Measurements from ENCODE around the gene GPR158. TPM values are rescaled to one million over a fixed set of nuclear protein-coding genes. Genes with fewer than 3 reads are reported as not detected.

Gene GPR158
- total and polyA plus RNA-seq, 2 donors (not counting 1 experiment from before 2014, with no cell fraction given) = 0.33 TPM; not detected in 1

DNA sequence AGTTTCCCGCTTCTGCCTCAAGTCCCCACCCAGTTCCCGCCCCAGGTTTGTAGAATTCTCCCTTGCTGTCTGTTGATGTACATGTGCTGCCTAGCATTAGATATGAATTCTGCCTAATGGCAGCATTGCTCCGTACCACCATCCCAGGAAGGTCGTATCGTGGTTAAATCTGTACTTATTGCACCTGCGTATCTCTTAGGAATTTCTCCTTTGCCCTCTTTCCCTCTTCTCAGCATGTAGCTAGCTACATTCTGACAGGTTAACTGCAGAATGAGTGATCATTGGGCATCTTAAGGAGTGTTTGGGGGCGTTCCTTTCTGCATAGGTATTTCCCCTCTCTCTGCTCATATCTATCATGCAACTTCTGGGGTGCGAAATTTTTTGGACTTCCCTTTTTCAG, 293.1 kb downstream of the GPR158 start:
- Histone ChIP-seq H3K4me3 (replicated peaks in 1 of 4; ENCODE audit: control extremely low read depth in 1 of 4, insufficient read depth in 1 of 4, low read depth in 3 of 4, low read length in 4 of 4) (no peak overlapping the region), H3K27ac (ENCODE audit: insufficient read depth, low read length) (no peak overlapping the region), H3K4me2 (ENCODE audit: extremely low read depth, insufficient read depth, low read length) (no peak overlapping the region), H3K27me3 (ENCODE audit: control insufficient read depth, insufficient read depth, low read length) (no peaks in the 10 kb centered on the region), H3K36me3 (ENCODE audit: control insufficient read depth, insufficient read depth, low read length) (no peaks in the 10 kb centered on the region), H3K79me2 (ENCODE audit: control insufficient read depth, insufficient read depth, low read length) (no peaks in the 10 kb centered on the region), H2AFZ (ENCODE audit: low read length) (no peak overlapping the region), H3K9me3 (ENCODE audit: control insufficient read depth, insufficient read depth, low read depth, low read length) (no peaks in the 10 kb centered on the region), H3K9ac (ENCODE audit: insufficient read depth, low read length) (no peak overlapping the region), H4K20me1 (ENCODE audit: control insufficient read depth, extremely low read depth, insufficient read depth, low read length) (no peaks in the 10 kb centered on the region), H3K4me1 (ENCODE audit: control insufficient read depth, extremely low read depth, insufficient read depth, low read length) (no peaks in the 10 kb centered on the region)
- TF ChIP-seq, protein P1, sequence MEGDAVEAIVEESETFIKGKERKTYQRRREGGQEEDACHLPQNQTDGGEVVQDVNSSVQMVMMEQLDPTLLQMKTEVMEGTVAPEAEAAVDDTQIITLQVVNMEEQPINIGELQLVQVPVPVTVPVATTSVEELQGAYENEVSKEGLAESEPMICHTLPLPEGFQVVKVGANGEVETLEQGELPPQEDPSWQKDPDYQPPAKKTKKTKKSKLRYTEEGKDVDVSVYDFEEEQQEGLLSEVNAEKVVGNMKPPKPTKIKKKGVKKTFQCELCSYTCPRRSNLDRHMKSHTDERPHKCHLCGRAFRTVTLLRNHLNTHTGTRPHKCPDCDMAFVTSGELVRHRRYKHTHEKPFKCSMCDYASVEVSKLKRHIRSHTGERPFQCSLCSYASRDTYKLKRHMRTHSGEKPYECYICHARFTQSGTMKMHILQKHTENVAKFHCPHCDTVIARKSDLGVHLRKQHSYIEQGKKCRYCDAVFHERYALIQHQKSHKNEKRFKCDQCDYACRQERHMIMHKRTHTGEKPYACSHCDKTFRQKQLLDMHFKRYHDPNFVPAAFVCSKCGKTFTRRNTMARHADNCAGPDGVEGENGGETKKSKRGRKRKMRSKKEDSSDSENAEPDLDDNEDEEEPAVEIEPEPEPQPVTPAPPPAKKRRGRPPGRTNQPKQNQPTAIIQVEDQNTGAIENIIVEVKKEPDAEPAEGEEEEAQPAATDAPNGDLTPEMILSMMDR (conservative IDR thresholded peaks at IDR 0.05 in 1 of 2, IDR thresholded peaks at IDR 0.05 in 1 of 2; ENCODE audit: low read depth in 1 of 2, low read length in 2 of 2) = no peak
- no peak for TF ChIP-seq EZH2 (IDR thresholded peaks at IDR 0.05; ENCODE audit: low read length, missing control alignments)
- no peak for DNase-seq (ENCODE audit: low read depth in 2 of 2)

DNA sequence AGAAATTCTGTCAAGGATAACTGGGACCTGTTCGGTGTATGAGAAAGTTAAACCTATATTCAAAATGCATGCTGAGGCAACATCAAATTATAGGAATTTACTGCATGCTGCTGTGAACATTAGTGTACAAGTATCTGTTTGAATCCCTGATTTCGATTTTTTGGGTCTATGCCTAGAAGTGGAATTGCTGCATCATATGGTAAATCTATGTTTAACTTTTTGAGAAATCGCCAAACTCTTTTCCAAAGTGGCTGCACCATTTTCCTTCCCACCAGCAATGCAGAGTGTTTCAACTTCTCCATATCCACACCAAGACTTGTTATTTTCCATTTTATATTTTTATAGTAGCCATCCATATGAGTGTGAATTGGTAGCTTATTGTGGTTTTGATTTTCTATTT, 306.7 kb downstream of the GPR158 start:
- no peak overlapping the region for H3K9ac ChIP-seq (ENCODE audit: insufficient read depth, low read length)
- H3K9me3 ChIP-seq (ENCODE audit: control insufficient read depth, insufficient read depth, low read depth, low read length) = no peaks in the 10 kb centered on the region
- H3K4me1 ChIP-seq (ENCODE audit: control insufficient read depth, extremely low read depth, insufficient read depth, low read length) = no peaks in the 10 kb centered on the region
- H3K27ac ChIP-seq (ENCODE audit: insufficient read depth, low read length) = no peak overlapping the region
- H2AFZ ChIP-seq (ENCODE audit: low read length) = no peak overlapping the region
- no peaks in the 10 kb centered on the region for H4K20me1 ChIP-seq (ENCODE audit: control insufficient read depth, extremely low read depth, insufficient read depth, low read length)
- H3K27me3 ChIP-seq (ENCODE audit: control insufficient read depth, insufficient read depth, low read length) = no peaks in the 10 kb centered on the region
- H3K79me2 ChIP-seq (ENCODE audit: control insufficient read depth, insufficient read depth, low read length) = no peaks in the 10 kb centered on the region
- DNase-seq (ENCODE audit: low read depth in 2 of 2) = no peak
- H3K4me3 ChIP-seq (replicated peaks in 1 of 4; ENCODE audit: control extremely low read depth in 1 of 4, insufficient read depth in 1 of 4, low read depth in 3 of 4, low read length in 4 of 4) = no peak overlapping the region
- no peaks in the 10 kb centered on the region for H3K36me3 ChIP-seq (ENCODE audit: control insufficient read depth, insufficient read depth, low read length)
- no peak overlapping the region for H3K4me2 ChIP-seq (ENCODE audit: extremely low read depth, insufficient read depth, low read length)
- no peak for TF ChIP-seq EZH2 (IDR thresholded peaks at IDR 0.05; ENCODE audit: low read length, missing control alignments)
- TF ChIP-seq, protein P1 (conservative IDR thresholded peaks at IDR 0.05 in 1 of 2, IDR thresholded peaks at IDR 0.05 in 1 of 2; ENCODE audit: low read depth in 1 of 2, low read length in 2 of 2) = no peak

DNA sequence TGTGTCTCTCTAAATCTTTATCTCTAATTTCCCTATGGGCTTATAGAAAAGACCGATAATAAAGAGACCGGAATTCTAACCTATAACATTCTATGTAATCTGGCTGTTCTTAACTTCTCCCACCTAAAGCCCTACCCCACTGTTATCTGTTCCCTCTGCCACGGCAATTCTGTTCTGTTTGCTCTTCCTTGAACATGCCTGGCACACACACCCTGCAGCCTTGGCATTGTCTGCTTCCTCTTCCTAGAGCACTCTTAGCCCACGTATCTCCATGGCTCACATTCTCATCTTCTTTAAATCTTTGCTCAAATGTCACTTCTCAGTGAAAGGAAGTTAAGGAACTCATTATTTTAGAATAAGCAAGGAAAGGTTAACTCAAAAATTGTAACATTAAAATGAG, 309.2 kb downstream of the GPR158 start:
- H2AFZ ChIP-seq (ENCODE audit: low read length) = no peak overlapping the region
- H3K4me3 ChIP-seq (replicated peaks in 1 of 4; ENCODE audit: control extremely low read depth in 1 of 4, insufficient read depth in 1 of 4, low read depth in 3 of 4, low read length in 4 of 4) = no peak overlapping the region
- H3K9ac ChIP-seq (ENCODE audit: insufficient read depth, low read length) = no peak overlapping the region
- DNase-seq (ENCODE audit: low read depth in 2 of 2) = no peak
- no peaks in the 10 kb centered on the region for H3K4me1 ChIP-seq (ENCODE audit: control insufficient read depth, extremely low read depth, insufficient read depth, low read length)
- H3K79me2 ChIP-seq (ENCODE audit: control insufficient read depth, insufficient read depth, low read length) = no peaks in the 10 kb centered on the region
- H3K4me2 ChIP-seq (ENCODE audit: extremely low read depth, insufficient read depth, low read length) = no peak overlapping the region
- H4K20me1 ChIP-seq (ENCODE audit: control insufficient read depth, extremely low read depth, insufficient read depth, low read length) = no peaks in the 10 kb centered on the region
- TF ChIP-seq EZH2 (IDR thresholded peaks at IDR 0.05; ENCODE audit: low read length, missing control alignments) = no peak
- TF ChIP-seq, protein P1 (conservative IDR thresholded peaks at IDR 0.05 in 1 of 2, IDR thresholded peaks at IDR 0.05 in 1 of 2; ENCODE audit: low read depth in 1 of 2, low read length in 2 of 2) = no peak
- no peaks in the 10 kb centered on the region for H3K27me3 ChIP-seq (ENCODE audit: control insufficient read depth, insufficient read depth, low read length)
- no peak overlapping the region for H3K27ac ChIP-seq (ENCODE audit: insufficient read depth, low read length)
- no peaks in the 10 kb centered on the region for H3K9me3 ChIP-seq (ENCODE audit: control insufficient read depth, insufficient read depth, low read depth, low read length)
- no peaks in the 10 kb centered on the region for H3K36me3 ChIP-seq (ENCODE audit: control insufficient read depth, insufficient read depth, low read length)

Data from fibroblast of lung (primary cell).